Uterus (tissue), 2 donors: ENCODE measurements around the gene ZBTB12.

Experiments used
- CTCF ChIP-seq, 4 experiments: fragments of 200-600 bp in 2 of 4; fragments of 450-650 bp in 2 of 4; sonication (generic) in 2 of 4; IDR thresholded peaks; one replicate each; pipeline ENCODE4 v1.5.1; 2016 to 2019; ENCODE audit warnings: antibody characterized with exemption in 4 of 4, mild to moderate bottlenecking in 2 of 4, moderate library complexity in 1 of 4
- POLR2A ChIP-seq, 2 donors: fragments of 450-650 bp; IDR thresholded peaks; one replicate each; pipeline ENCODE4 v1.6.1; 2016; ENCODE audit warnings: antibody characterized with exemption in 2 of 2, mild to moderate bottlenecking in 1 of 2, moderate library complexity in 1 of 2

- no peak for TF ChIP-seq CTCF (IDR thresholded peaks at IDR 0.05)
- TF ChIP-seq POLR2A (IDR thresholded peaks at IDR 0.05), result no peak
These were observed 40.7 kb downstream of the ZBTB12 start for GRCh38 chr6:31861150-31861549.
